Common myeloid progenitor, CD34-positive (primary cell): Measurements from ENCODE around the gene RARRES2.

Experiments used
- CTCF ChIA-PET: fragments of 350-600 bp; sonication (Branson Sonifier 250); formaldehyde crosslinking; loops from one replicate; lab custom pipeline; 2021; ENCODE audit warnings: antibody characterized with exemption; lab: Charles Lee
- POLR2A ChIA-PET: fragments of 350-600 bp; sonication (Branson Sonifier 250); formaldehyde crosslinking; loops from one replicate; lab custom pipeline; 2021; ENCODE audit warnings: antibody characterized with exemption; lab: Charles Lee
- DNase-seq, 3 donors: peaks; one replicate each; pipeline versions ENCODE4 v3.0.0 to v3.0.0-alpha.2; 2013
- H3K27ac ChIP-seq, 2 experiments: 1 replicate in 1 of 2; 2 replicates in 1 of 2; pipeline ENCODE4 v1.7.0; 2013; ENCODE audit warnings: inconsistent platforms in 2 of 2, low read length in 2 of 2, mild to moderate bottlenecking in 2 of 2, low read depth in 1 of 2, moderate library complexity in 1 of 2; ENCODE audit not compliant: severe bottlenecking in 2 of 2, insufficient read depth in 1 of 2, poor library complexity in 1 of 2
- H3K27me3 ChIP-seq, 5 experiments: replicated peaks in 2 of 5; 1 replicate in 3 of 5; 2 replicates in 2 of 5; pipeline versions ENCODE4 v1.6.1 to v1.7.0; 2013; ENCODE audit warnings: low read length in 4 of 5, mild to moderate bottlenecking in 2 of 5, moderate library complexity in 2 of 5, inconsistent platforms in 1 of 5; ENCODE audit not compliant: insufficient read depth in 5 of 5, control insufficient read depth in 4 of 5
- H3K36me3 ChIP-seq, 4 experiments: 1 replicate in 2 of 4; 2 replicates in 2 of 4; pipeline versions ENCODE4 v1.6.1 to v1.7.0; 2013; ENCODE audit warnings: low read length in 3 of 4, control low read depth in 1 of 4, mild to moderate bottlenecking in 1 of 4; ENCODE audit not compliant: control insufficient read depth in 4 of 4, insufficient read depth in 4 of 4
- H3K4me1 ChIP-seq, 4 experiments: 1 replicate in 3 of 4; 2 replicates in 1 of 4; pipeline versions ENCODE4 v1.6.1 to v1.7.1; 2013; ENCODE audit warnings: low read length in 3 of 4, mild to moderate bottlenecking in 3 of 4, control low read depth in 1 of 4, inconsistent platforms in 1 of 4, moderate library complexity in 1 of 4; ENCODE audit not compliant: control insufficient read depth in 4 of 4, insufficient read depth in 4 of 4; ENCODE audit errors: control extremely low read depth in 1 of 4
- H3K4me3 ChIP-seq, 7 experiments: 1 replicate in 4 of 7; 2 replicates in 3 of 7; pipeline versions ENCODE4 v1.5.1 to v1.7.0; 2013; ENCODE audit warnings: mild to moderate bottlenecking in 7 of 7, low read length in 6 of 7, moderate library complexity in 6 of 7, inconsistent platforms in 2 of 7, low read depth in 2 of 7, control low read depth in 1 of 7; ENCODE audit not compliant: insufficient read depth in 4 of 7, control insufficient read depth in 1 of 7; ENCODE audit errors: extremely low read depth in 1 of 7
- H3K9me3 ChIP-seq, 5 experiments: 1 replicate in 4 of 5; 2 replicates in 1 of 5; pipeline versions ENCODE4 v1.6.1 to v1.7.1; 2013; ENCODE audit warnings: low read length in 4 of 5, mild to moderate bottlenecking in 2 of 5, inconsistent platforms in 1 of 5, low read depth in 1 of 5, moderate library complexity in 1 of 5; ENCODE audit not compliant: control insufficient read depth in 4 of 5, insufficient read depth in 2 of 5; ENCODE audit errors: control extremely low read depth in 1 of 5
- WGBS: methylation state at CpG from one replicate; pipeline ENCODE4 v1.1.5; 2013; ENCODE audit not compliant: insufficient coverage; 5-methylcytosine and 5-hydroxymethylcytosine counted together

The RARRES2 gene

GRCh38 chr7:150330211-150330885 lies 11.1 kb downstream of the RARRES2 start:
- 98% methylated on average over 16 of the region's 19 CpGs for WGBS
- no peaks in the 10 kb centered on the region for H3K27me3 ChIP-seq
- no peak overlapping the region for H3K4me3 ChIP-seq
- H3K27ac ChIP-seq, result no peak overlapping the region
- POLR2A ChIA-PET, result no interaction called here
- CTCF ChIA-PET, result interaction anchor here (0.6 to 1.3 kb wide), 4 partner anchors 13 to 119 kb away, joined by 3 read pairs; no protein-coding TSS in a partner anchor
- H3K36me3 ChIP-seq, result peaks cover 16 to 66% (median 52%) of the 10 kb centered on the region in 4 experiments
- peaks cover 0 to under 1% (median 0%) of the 10 kb centered on the region in 4 experiments for H3K4me1 ChIP-seq
- H3K9me3 ChIP-seq, result no peaks in the 10 kb centered on the region
- no peak for DNase-seq

- 97% methylated on average over 15 of the region's 22 CpGs for WGBS
- Histone ChIP-seq H3K27me3 (no peaks in the 10 kb centered on the region), H3K4me1 (peaks cover 0 to 9% (median 3%) of the 10 kb centered on the region in 4 experiments), H3K36me3 (peaks cover 16 to 69% (median 54%) of the 10 kb centered on the region in 4 experiments), H3K4me3 (no peak overlapping the region), H3K9me3 (no peaks in the 10 kb centered on the region), H3K27ac (no peak overlapping the region)
- CTCF ChIA-PET, result interaction anchor here (0.6 to 1.3 kb wide), 5 partner anchors 13 to 120 kb away, joined by 3 to 4 read pairs (median 3); no protein-coding TSS in a partner anchor
- DNase-seq, result no peak
- POLR2A ChIA-PET, result no interaction called here
Observed at GRCh38 chr7:150329331-150330120, 11.9 kb downstream of the RARRES2 start.

GRCh38 chr7:150327308-150327707 lies 14.1 kb downstream of the RARRES2 start:
- ChIA-PET CTCF (no interaction called here), POLR2A (no interaction called here)
- 100% methylated on average over 1 of the region's 3 CpGs for WGBS
- no peaks in the 10 kb centered on the region for H3K27me3 ChIP-seq
- no peak overlapping the region for H3K4me3 ChIP-seq
- peaks cover 4 to 31% (median 24%) of the 10 kb centered on the region in 4 experiments for H3K4me1 ChIP-seq
- no peaks in the 10 kb centered on the region for H3K9me3 ChIP-seq
- H3K27ac ChIP-seq, result no peak overlapping the region
- DNase-seq, result no peak
- H3K36me3 ChIP-seq, result peaks cover 16 to 65% (median 49%) of the 10 kb centered on the region in 4 experiments

- no peak for DNase-seq
- Histone ChIP-seq H3K9me3 (no peaks in the 10 kb centered on the region), H3K27me3 (no peaks in the 10 kb centered on the region), H3K36me3 (peaks cover 16 to 62% (median 48%) of the 10 kb centered on the region in 4 experiments), H3K4me3 (no peak overlapping the region), H3K27ac (no peak overlapping the region), H3K4me1 (peaks cover 4 to 36% (median 30%) of the 10 kb centered on the region in 4 experiments)
- ChIA-PET CTCF (interaction anchor here (1.3 to 1.8 kb wide), 5 partner anchors 9 to 31 kb away, joined by 3 to 5 read pairs (median 4); no protein-coding TSS in a partner anchor), POLR2A (interaction anchor here (0.7 kb wide), 1 partner anchor 337 kb away, joined by 5 read pairs; no protein-coding TSS in a partner anchor)
- WGBS, result 100% methylated on average over 4 of the region's 4 CpGs
Observed at GRCh38 chr7:150326657-150327268, 14.7 kb downstream of the RARRES2 start.

- 97% methylated on average over 3 of the region's 6 CpGs for WGBS
- CTCF ChIA-PET, result interaction anchor here (1.3 to 1.8 kb wide), 5 partner anchors 9 to 32 kb away, joined by 3 to 5 read pairs (median 4); no protein-coding TSS in a partner anchor
- POLR2A ChIA-PET, result interaction anchor here (0.7 kb wide), 1 partner anchor 338 kb away, joined by 5 read pairs; no protein-coding TSS in a partner anchor
Observed at GRCh38 chr7:150325901-150326300, 15.5 kb downstream of the RARRES2 start.

GRCh38 chr7:150325110-150325611 lies 16.3 kb downstream of the RARRES2 start:
- no peak overlapping the region for H3K4me3 ChIP-seq
- H3K36me3 ChIP-seq, result peaks cover 16 to 49% (median 39%) of the 10 kb centered on the region in 4 experiments
- H3K27ac ChIP-seq, result peak overlapping the region in 1 of 2 experiments; percentile 89
- ChIA-PET CTCF (interaction anchor here (1.3 to 1.8 kb wide), 4 partner anchors 10 to 33 kb away, joined by 4 to 5 read pairs (median 4); no protein-coding TSS in a partner anchor), POLR2A (no interaction called here)
- no peaks in the 10 kb centered on the region for H3K27me3 ChIP-seq
- WGBS, result 95% methylated on average over 8 of the region's 10 CpGs
- H3K9me3 ChIP-seq, result no peaks in the 10 kb centered on the region
- peak in 1 of 3 donors; percentile 19 for DNase-seq
- peaks cover 4 to 44% (median 36%) of the 10 kb centered on the region in 4 experiments for H3K4me1 ChIP-seq

More at GRCh38 chr7:150325901-150326300, 15.5 kb downstream of the RARRES2 start:
- peaks cover 4 to 39% (median 33%) of the 10 kb centered on the region in 4 experiments for H3K4me1 ChIP-seq
- no peak overlapping the region for H3K4me3 ChIP-seq
- H3K27ac ChIP-seq, result no peak overlapping the region
- peaks cover 16 to 55% (median 42%) of the 10 kb centered on the region in 4 experiments for H3K36me3 ChIP-seq
- no peaks in the 10 kb centered on the region for H3K27me3 ChIP-seq
- DNase-seq, result no peak
- H3K9me3 ChIP-seq, result no peaks in the 10 kb centered on the region
